Measurements from ENCODE around the gene PDCL2.

The PDCL2 gene

GRCh38 chr4:55575513-55575912, 16.5 kb downstream of the PDCL2 start:
- TF ChIP-seq CTCF (IDR thresholded peaks at IDR 0.05): no peak

- no peak for TF ChIP-seq CTCF (IDR thresholded peaks at IDR 0.05)
Measured at GRCh38 chr4:55574252-55574651, 17.8 kb downstream of the PDCL2 start.

- TF ChIP-seq CTCF (IDR thresholded peaks at IDR 0.05): no peak
Measured at GRCh38 chr4:55571806-55572205, 20.2 kb downstream of the PDCL2 start.

GRCh38 chr4:55568905-55569504, 23.0 kb downstream of the PDCL2 start:
- TF ChIP-seq CTCF (IDR thresholded peaks at IDR 0.05): no peak

GRCh38 chr4:55561889-55562288, 30.2 kb downstream of the PDCL2 start:
- no peak for TF ChIP-seq CTCF (IDR thresholded peaks at IDR 0.05)

GRCh38 chr4:55560096-55560495, 31.9 kb downstream of the PDCL2 start:
- TF ChIP-seq CTCF (IDR thresholded peaks at IDR 0.05): no peak

GRCh38 chr4:55554453-55555030, 37.5 kb downstream of the PDCL2 start:
- peak; percentile 54 for TF ChIP-seq CTCF (IDR thresholded peaks at IDR 0.05)

Data from LNCAP (cell line).